IMR-90 (cell line): Measurements from ENCODE around the gene WDR90. TPM values are rescaled to one million over a fixed set of nuclear protein-coding genes. Genes with fewer than 3 reads are reported as not detected.

Source experiments
- ATAC-seq: fragments of 200-7000 bp; cut with Tn5 transposase; 2 replicates; pipeline ENCODE4 v1.9.1; 2020; ENCODE audit warnings: low read depth, mild to moderate bottlenecking, moderate library complexity
- BruUV-seq: library from RNA; stranded (reverse); fragments of 400-500 nt; replicated peaks from 2 replicates; lab custom pipeline; 2021; lab: Mats Ljungman, UMichigan
- CTCF ChIA-PET: fragments of 300-600 bp; formaldehyde crosslinking; extraction: SDS; loops from one replicate; lab custom pipeline; 2021; ENCODE audit warnings: antibody characterized with exemption; lab: Yijun Ruan, JAX
- POLR2A ChIA-PET: fragments of 300-600 bp; sonication (Branson Sonifier 250); formaldehyde crosslinking; loops from one replicate; lab custom pipeline; 2022; ENCODE audit warnings: antibody characterized with exemption; ENCODE audit not compliant: unreplicated experiment; lab: Charles Lee
- DNase-seq: peaks from one replicate; pipeline ENCODE4 v3.0.0; 2013
- H2AFZ ChIP-seq: replicated peaks from 2 replicates; pipeline ENCODE3; 2013; ENCODE audit warnings: low read length, mild to moderate bottlenecking; ENCODE audit not compliant: poor library complexity
- H2AK5ac ChIP-seq: 2 replicates; pipeline ENCODE4 v1.6.1; 2013; ENCODE audit warnings: low read depth, low read length, inconsistent platforms
- H2AK9ac ChIP-seq: replicated peaks from 2 replicates; pipeline ENCODE3; 2013; ENCODE audit warnings: mild to moderate bottlenecking, low read depth, low read length, moderate library complexity; ENCODE audit not compliant: poor library complexity
- H2BK120ac ChIP-seq: 2 replicates; pipeline ENCODE4 v1.6.1; 2013; ENCODE audit warnings: low read depth, low read length, inconsistent platforms
- H2BK15ac ChIP-seq: 3 replicates; pipeline ENCODE4 v1.6.1; 2013; ENCODE audit warnings: low read depth, low read length, inconsistent platforms
- H2BK20ac ChIP-seq: 2 replicates; pipeline ENCODE4 v1.6.1; 2013; ENCODE audit warnings: low read depth, mild to moderate bottlenecking, inconsistent platforms, low read length, moderate library complexity
- H2BK5ac ChIP-seq: 2 replicates; pipeline ENCODE4 v1.6.1; 2013; ENCODE audit warnings: mild to moderate bottlenecking, low read depth, low read length, inconsistent platforms; ENCODE audit not compliant: poor library complexity, severe bottlenecking
- H3K14ac ChIP-seq: replicated peaks from 2 replicates; pipeline ENCODE4 v1.6.1; 2013; ENCODE audit warnings: low read depth, low read length, inconsistent platforms
- H3K18ac ChIP-seq: 2 replicates; pipeline ENCODE4 v1.6.1; 2013; ENCODE audit warnings: low read depth, low read length, control low read depth
- H3K23ac ChIP-seq: 2 replicates; pipeline ENCODE4 v1.6.1; 2013; ENCODE audit warnings: low read depth, low read length, inconsistent platforms
- H3K27ac ChIP-seq: 2 replicates; pipeline ENCODE4 v1.5.1; 2013; ENCODE audit warnings: mild to moderate bottlenecking, control low read depth, low read length; ENCODE audit not compliant: insufficient read depth
- H3K27me3 ChIP-seq: 2 replicates; pipeline ENCODE4 v1.6.1; 2013; ENCODE audit warnings: low read length; ENCODE audit not compliant: control insufficient read depth, insufficient read depth
- H3K36me3 ChIP-seq: 2 replicates; pipeline ENCODE4 v1.6.1; 2013; ENCODE audit warnings: low read length, mixed read lengths; ENCODE audit not compliant: control insufficient read depth, insufficient read depth
- H3K4ac ChIP-seq: 2 replicates; pipeline ENCODE4 v1.6.1; 2013; ENCODE audit warnings: low read depth, low read length, inconsistent platforms
- H3K4me1 ChIP-seq: 2 replicates; pipeline ENCODE4 v1.6.1; 2013; ENCODE audit warnings: low read length, mixed read lengths; ENCODE audit not compliant: control insufficient read depth, insufficient read depth
- H3K4me2 ChIP-seq: 2 replicates; pipeline ENCODE4 v1.6.1; 2013; ENCODE audit warnings: low read depth, mild to moderate bottlenecking, control low read depth, low read length, moderate library complexity
- H3K4me3 ChIP-seq: 2 replicates; pipeline ENCODE4 v1.5.1; 2013; ENCODE audit warnings: low read depth, mild to moderate bottlenecking, control low read depth, low read length, moderate library complexity; ENCODE audit not compliant: insufficient read depth
- H3K56ac ChIP-seq: 2 replicates; pipeline ENCODE4 v1.6.1; 2013; ENCODE audit warnings: low read length, inconsistent platforms; ENCODE audit not compliant: insufficient read depth; ENCODE audit errors: extremely low read depth
- H3K79me1 ChIP-seq, 2 experiments: 2 replicates each; pipeline ENCODE4 v1.6.1; 2013; ENCODE audit warnings: low read length in 2 of 2, inconsistent platforms in 1 of 2, low read depth in 1 of 2
- H3K9ac ChIP-seq: 2 replicates; pipeline ENCODE4 v1.6.1; 2013; ENCODE audit warnings: low read depth, low read length, control low read depth
- H3K9me1 ChIP-seq: 2 replicates; pipeline ENCODE4 v1.6.1; 2013; ENCODE audit warnings: low read length, inconsistent platforms; ENCODE audit not compliant: insufficient read depth
- H3K9me3 ChIP-seq: 2 replicates; pipeline ENCODE4 v1.6.1; 2013; ENCODE audit warnings: low read length; ENCODE audit not compliant: control insufficient read depth, insufficient read depth
- H4K20me1 ChIP-seq: 2 replicates; pipeline ENCODE4 v1.6.1; 2013; ENCODE audit warnings: low read length, inconsistent platforms; ENCODE audit not compliant: insufficient read depth
- H4K5ac ChIP-seq: 2 replicates; pipeline ENCODE4 v1.6.1; 2013; ENCODE audit warnings: mild to moderate bottlenecking, low read depth, low read length, control low read depth
- H4K8ac ChIP-seq, 2 experiments: 2 replicates each; pipeline ENCODE4 v1.6.1; 2013; ENCODE audit warnings: low read depth in 2 of 2, low read length in 2 of 2, control low read depth in 1 of 2, inconsistent platforms in 1 of 2
- H4K91ac ChIP-seq: 2 replicates; pipeline ENCODE4 v1.6.1; 2013; ENCODE audit warnings: low read depth, low read length, inconsistent platforms; ENCODE audit not compliant: insufficient read depth
- MAZ ChIP-seq: IDR thresholded peaks from 2 replicates; pipeline ENCODE4 v1.6.1; 2012; ENCODE audit warnings: low read depth, mild to moderate bottlenecking, low read length, improper control_type of control experiment, moderate library complexity, borderline replicate concordance
- NFE2L2 ChIP-seq: fragments of 150-350 bp; IDR thresholded peaks from 2 replicates; pipeline ENCODE4 v1.6.1; 2016; ENCODE audit warnings: low read depth, mild to moderate bottlenecking, low read length
- POLR2A ChIP-seq: IDR thresholded peaks from 2 replicates; pipeline ENCODE4 v1.6.1; 2012; ENCODE audit warnings: mild to moderate bottlenecking, low read depth, low read length
- RAD21 ChIP-seq: IDR thresholded peaks from 2 replicates; pipeline ENCODE4 v1.6.1; 2012; ENCODE audit warnings: low read length, improper control_type of control experiment
- RCOR1 ChIP-seq: IDR thresholded peaks from 2 replicates; pipeline ENCODE4 v1.6.1; 2012; ENCODE audit warnings: mild to moderate bottlenecking, low read length, improper control_type of control experiment; ENCODE audit not compliant: insufficient replicate concordance
- RFX5 ChIP-seq: IDR thresholded peaks from 2 replicates; pipeline ENCODE4 v1.8.0; 2012; ENCODE audit warnings: low read depth, mild to moderate bottlenecking, low read length, moderate library complexity
- USF2 ChIP-seq: fragments of 150-350 bp; IDR thresholded peaks from 2 replicates; pipeline ENCODE4 v1.6.1; 2017; ENCODE audit warnings: mild to moderate bottlenecking, antibody characterized with exemption, low read length, low read depth
- WGBS, 2 experiments: methylation state at CpG; one replicate each; pipeline versions ENCODE4 v1.1.5 to v1.1.7; 2013; ENCODE audit warnings: missing lambda C conversion rate in 2 of 2; ENCODE audit not compliant: insufficient read length in 1 of 2; ENCODE audit errors: extremely low coverage in 2 of 2; 5-methylcytosine and 5-hydroxymethylcytosine counted together
- dilution Hi-C: fragments of 300-500 bp; cut with HindIII; formaldehyde crosslinking; loops from one replicate; pipeline ENCODE4 v1.14.3; 2018; ENCODE audit warnings: low sequenced_read_pairs; ENCODE audit not compliant: unreplicated experiment
- in situ Hi-C: fragments of 300-500 bp; cut with MboI; formaldehyde crosslinking; loops from 3 replicates; pipeline ENCODE4 v1.14.3; 2019; ENCODE audit warnings: low sequenced_read_pairs, inconsistent platforms, mixed read lengths
- intact Hi-C: fragments of 100-400 bp; cut with micrococcal nuclease; formaldehyde crosslinking; loops from 2 replicates; pipeline ENCODE4 v1.10.0; 2022
- polyA plus RNA-seq, 3 experiments: library from polyadenylated mRNA; depleted of rRNA; stranded (reverse); fragments of >200 nt; gene quantifications; 2 replicates each; pipeline ENCODE4 v1.2.3, GENCODE V29; 2012; ENCODE audit warnings: low replicate concordance in 1 of 3
- total RNA-seq: library from RNA; depleted of rRNA; stranded (reverse); fragments of >200 nt; gene quantifications from 2 replicates; pipeline ENCODE4 v1.2.3, GENCODE V29; 2012
- TF ChIP-seq, protein P1 (sequence below): conservative IDR thresholded peaks from 2 replicates; pipeline ENCODE4 v1.5.1; 2012; ENCODE audit warnings: mild to moderate bottlenecking, low read depth, low read length, improper control_type of control experiment

WDR90 gene
- total and polyA plus RNA-seq, 2 of the 4 experiments (the other 2 are of a cell fraction): 1.4 to 18.7 TPM

DNA sequence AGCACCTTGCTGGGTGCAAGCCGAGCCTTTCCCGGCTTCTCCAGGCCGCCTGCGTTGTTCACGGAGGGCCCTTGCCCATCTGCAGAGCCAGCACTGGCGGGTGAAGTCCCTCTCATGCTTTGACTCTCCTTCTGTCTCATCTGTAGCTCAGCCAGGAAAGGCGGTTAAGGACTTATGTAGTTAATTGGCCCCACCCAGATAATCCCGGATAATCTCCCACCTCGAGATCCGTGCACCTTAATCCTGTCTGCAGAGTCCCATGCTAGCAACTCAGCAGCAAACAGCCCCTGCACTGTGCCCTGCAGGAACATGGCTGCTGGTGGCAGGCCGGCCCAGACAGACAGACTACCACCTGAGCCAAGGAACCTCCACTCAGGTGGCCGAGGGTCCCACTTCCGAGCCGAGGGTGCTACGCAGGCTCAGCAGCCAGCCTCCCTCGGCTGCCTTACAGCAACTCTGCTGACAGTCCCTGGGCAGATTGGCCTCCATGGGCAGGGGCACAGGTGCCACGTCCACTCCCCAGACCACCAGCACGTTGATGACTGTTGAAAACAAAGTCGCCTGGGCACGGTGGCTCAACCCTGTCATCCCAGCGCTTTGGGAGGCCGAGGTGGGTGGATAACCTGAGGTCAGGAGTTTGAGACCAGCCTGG lies 42.4 kb upstream of the WDR90 start:
- Histone ChIP-seq H2AFZ (no peak overlapping the region), H3K9me3 (no peaks in the 10 kb centered on the region; the same call in 1 of the 2 replicates), H4K20me1 (peaks cover 17% of the 10 kb centered on the region), H3K9me1 (peaks cover 3% of the 10 kb centered on the region; the same call in 1 of the 2 replicates), H3K79me1 (peaks cover 12 to 48% of the 10 kb centered on the region in 2 experiments), H3K27me3 (no peaks in the 10 kb centered on the region), H2BK120ac (no peak overlapping the region), H3K18ac (no peak overlapping the region), H3K4me1 (no peaks in the 10 kb centered on the region), H4K5ac (no peak overlapping the region), H4K8ac (no peak overlapping the region), H2BK15ac (no peak overlapping the region), H3K4ac (no peak overlapping the region), H4K91ac (no peak overlapping the region), H2BK5ac (no peak overlapping the region), H2AK5ac (no peak overlapping the region), H3K9ac (no peak overlapping the region), H3K36me3 (no peaks in the 10 kb centered on the region), H3K14ac (no peak overlapping the region), H2BK20ac (no peak overlapping the region), H3K56ac (no peak overlapping the region), H3K4me2 (no peak overlapping the region), H3K4me3 (no peak overlapping the region), H3K23ac (no peak overlapping the region), H3K27ac (no peak overlapping the region), H2AK9ac (peak overlapping the region; percentile 28)
- BruUV-seq: no TSS peak
- intact Hi-C loops (no loop called here), in situ Hi-C loops (no loop called here), dilution Hi-C loops (no loop called here)
- DNase-seq (no peak), ATAC-seq (no peak)
- ChIA-PET CTCF (no interaction called here), POLR2A (no interaction called here)
- TF ChIP-seq POLR2A (no peak), USF2 (no peak), RFX5 (no peak), RAD21 (no peak), MAZ (no peak), NFE2L2 (no peak), RCOR1 (no peak)
- TF ChIP-seq, protein P1, sequence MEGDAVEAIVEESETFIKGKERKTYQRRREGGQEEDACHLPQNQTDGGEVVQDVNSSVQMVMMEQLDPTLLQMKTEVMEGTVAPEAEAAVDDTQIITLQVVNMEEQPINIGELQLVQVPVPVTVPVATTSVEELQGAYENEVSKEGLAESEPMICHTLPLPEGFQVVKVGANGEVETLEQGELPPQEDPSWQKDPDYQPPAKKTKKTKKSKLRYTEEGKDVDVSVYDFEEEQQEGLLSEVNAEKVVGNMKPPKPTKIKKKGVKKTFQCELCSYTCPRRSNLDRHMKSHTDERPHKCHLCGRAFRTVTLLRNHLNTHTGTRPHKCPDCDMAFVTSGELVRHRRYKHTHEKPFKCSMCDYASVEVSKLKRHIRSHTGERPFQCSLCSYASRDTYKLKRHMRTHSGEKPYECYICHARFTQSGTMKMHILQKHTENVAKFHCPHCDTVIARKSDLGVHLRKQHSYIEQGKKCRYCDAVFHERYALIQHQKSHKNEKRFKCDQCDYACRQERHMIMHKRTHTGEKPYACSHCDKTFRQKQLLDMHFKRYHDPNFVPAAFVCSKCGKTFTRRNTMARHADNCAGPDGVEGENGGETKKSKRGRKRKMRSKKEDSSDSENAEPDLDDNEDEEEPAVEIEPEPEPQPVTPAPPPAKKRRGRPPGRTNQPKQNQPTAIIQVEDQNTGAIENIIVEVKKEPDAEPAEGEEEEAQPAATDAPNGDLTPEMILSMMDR: no peak
- 91% methylated on average over 9 of the region's 22 CpGs; no CpG with 5 or more reads in 1 of the 2 experiments for WGBS, 2 experiments
